Panc1 (cell line): ENCODE measurements around the gene FRY. TPM values are rescaled to one million over a fixed set of nuclear protein-coding genes. Genes with fewer than 3 reads are reported as not detected.

Experiments used
- ATAC-seq: fragments of 200-7000 bp; cut with Tn5 transposase; 2 replicates; pipeline ENCODE4 v1.9.1; 2020; ENCODE audit warnings: mild to moderate bottlenecking, moderate library complexity
- BruUV-seq: library from RNA; stranded (reverse); fragments of 400-500 nt; replicated peaks from 2 replicates; lab custom pipeline; 2021; lab: Mats Ljungman, UMichigan
- CTCF ChIA-PET: fragments of 300-600 bp; sonication (Branson Sonifier 250); formaldehyde crosslinking; loops from one replicate; lab custom pipeline; 2022; ENCODE audit warnings: antibody characterized with exemption; lab: Charles Lee
- POLR2A ChIA-PET: fragments of 300-600 bp; sonication (Branson Sonifier 250); formaldehyde crosslinking; loops from one replicate; lab custom pipeline; 2022; ENCODE audit warnings: antibody characterized with exemption; lab: Charles Lee
- DNase-seq: peaks from one replicate; pipeline ENCODE4 v3.0.0-alpha.2; 2010; ENCODE audit warnings: low read depth, low spot score
- H3K27ac ChIP-seq: 2 replicates; pipeline ENCODE4 v1.5.1; 2011; ENCODE audit warnings: mild to moderate bottlenecking, low read length, inconsistent platforms
- H3K27me3 ChIP-seq: fragments of 200-500 bp; sonication (Bioruptor generic); 2 replicates; pipeline ENCODE4 v1.6.0; 2014; ENCODE audit warnings: low read length, inconsistent platforms; ENCODE audit not compliant: control insufficient read depth, insufficient read depth
- H3K36me3 ChIP-seq: fragments of 200-500 bp; sonication (Bioruptor generic); 2 replicates; pipeline ENCODE4 v1.5.1; 2014; ENCODE audit warnings: inconsistent platforms, mild to moderate bottlenecking, low read length, moderate library complexity; ENCODE audit not compliant: control insufficient read depth, insufficient read depth
- H3K4me1 ChIP-seq: 2 replicates; pipeline ENCODE4 v1.5.1; 2011; ENCODE audit warnings: inconsistent platforms, mild to moderate bottlenecking, low read length, moderate library complexity; ENCODE audit not compliant: control insufficient read depth, insufficient read depth
- H3K4me3 ChIP-seq, 2 experiments: 2 replicates each; pipeline ENCODE4 v1.5.1; 2011 to 2012; ENCODE audit warnings: low read depth in 2 of 2, low read length in 2 of 2, mild to moderate bottlenecking in 2 of 2, inconsistent platforms in 1 of 2, moderate library complexity in 1 of 2
- H3K9me3 ChIP-seq: fragments of 200-500 bp; sonication (Bioruptor generic); 2 replicates; pipeline ENCODE4 v1.5.1; 2014; ENCODE audit warnings: low read depth, mild to moderate bottlenecking, inconsistent platforms, low read length, moderate library complexity; ENCODE audit not compliant: control insufficient read depth, insufficient read depth
- POLR2AphosphoS5 ChIP-seq: IDR thresholded peaks from 2 replicates; pipeline ENCODE4 v1.6.1; 2012; ENCODE audit warnings: mild to moderate bottlenecking, low read depth, low read length, moderate library complexity
- SIN3A ChIP-seq: IDR thresholded peaks from 2 replicates; pipeline ENCODE4 v1.6.1; 2012; ENCODE audit warnings: low read depth, mild to moderate bottlenecking, low read length, moderate library complexity, borderline replicate concordance; ENCODE audit not compliant: insufficient read depth
- TCF7L2 ChIP-seq: IDR thresholded peaks from 2 replicates; pipeline ENCODE4 v1.6.1; 2011; ENCODE audit warnings: mild to moderate bottlenecking, low read depth, low read length, inconsistent platforms
- in situ Hi-C: cut with HindIII; loops from 2 replicates; pipeline ENCODE4 v1.10.0; 2016; ENCODE audit warnings: low sequenced_read_pairs, low pct_unique_long_range_greater_than_20kb
- intact Hi-C: fragments of 100-400 bp; cut with micrococcal nuclease; formaldehyde crosslinking; loops from one replicate; pipeline ENCODE4 v1.10.0; 2022; ENCODE audit not compliant: unreplicated experiment
- total RNA-seq: library from RNA; stranded (reverse); gene quantifications from one replicate; pipeline ENCODE4 v1.2.1, GENCODE V29; 2021; ENCODE audit not compliant: unreplicated experiment
- TF ChIP-seq, protein P1 (sequence below), 2 experiments: IDR thresholded peaks; 2 replicates each; pipeline ENCODE4 v1.6.1; 2011 to 2012; ENCODE audit warnings: low read depth in 2 of 2, control low read depth in 1 of 2, low read length in 1 of 2, mild to moderate bottlenecking in 1 of 2, moderate library complexity in 1 of 2; ENCODE audit not compliant: insufficient read depth in 1 of 2
- TF ChIP-seq, protein P2 (sequence below): fragments of 450-650 bp; IDR thresholded peaks from 2 replicates; pipeline ENCODE4 v1.5.1; 2017; ENCODE audit warnings: mild to moderate bottlenecking

The FRY gene
- total RNA-seq, 1 experiment from 2014 or later = 0.18 TPM

DNA sequence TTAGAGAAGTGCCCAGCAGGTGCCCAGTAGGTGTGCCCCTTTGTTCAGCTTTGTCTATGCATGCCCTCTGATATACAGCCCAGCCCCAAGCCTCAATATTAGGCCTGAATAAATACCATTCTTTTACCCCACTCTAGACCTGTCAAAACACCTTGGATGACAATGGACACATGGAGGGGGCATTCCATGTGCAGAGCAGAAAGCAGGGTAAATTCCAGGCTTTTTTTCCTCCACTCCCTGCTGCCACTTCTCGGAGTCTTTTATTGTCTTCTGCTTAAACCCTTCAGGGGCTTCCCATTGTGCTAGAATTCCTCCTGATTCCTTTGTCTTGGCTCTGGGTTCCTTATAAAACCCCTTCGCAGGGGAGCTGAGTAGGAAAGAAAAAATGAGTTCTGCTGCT is 5.8 kb upstream of the FRY start:
- no peaks in the 10 kb centered on the region for H3K36me3 ChIP-seq
- intact Hi-C loops (loop anchor here (10.0 kb wide), 1 partner anchor 111 kb away; no protein-coding TSS in a partner anchor), in situ Hi-C loops (no loop called here)
- CTCF ChIA-PET = no interaction called here
- H3K4me3 ChIP-seq = no peak overlapping the region
- TF ChIP-seq, protein P1, sequence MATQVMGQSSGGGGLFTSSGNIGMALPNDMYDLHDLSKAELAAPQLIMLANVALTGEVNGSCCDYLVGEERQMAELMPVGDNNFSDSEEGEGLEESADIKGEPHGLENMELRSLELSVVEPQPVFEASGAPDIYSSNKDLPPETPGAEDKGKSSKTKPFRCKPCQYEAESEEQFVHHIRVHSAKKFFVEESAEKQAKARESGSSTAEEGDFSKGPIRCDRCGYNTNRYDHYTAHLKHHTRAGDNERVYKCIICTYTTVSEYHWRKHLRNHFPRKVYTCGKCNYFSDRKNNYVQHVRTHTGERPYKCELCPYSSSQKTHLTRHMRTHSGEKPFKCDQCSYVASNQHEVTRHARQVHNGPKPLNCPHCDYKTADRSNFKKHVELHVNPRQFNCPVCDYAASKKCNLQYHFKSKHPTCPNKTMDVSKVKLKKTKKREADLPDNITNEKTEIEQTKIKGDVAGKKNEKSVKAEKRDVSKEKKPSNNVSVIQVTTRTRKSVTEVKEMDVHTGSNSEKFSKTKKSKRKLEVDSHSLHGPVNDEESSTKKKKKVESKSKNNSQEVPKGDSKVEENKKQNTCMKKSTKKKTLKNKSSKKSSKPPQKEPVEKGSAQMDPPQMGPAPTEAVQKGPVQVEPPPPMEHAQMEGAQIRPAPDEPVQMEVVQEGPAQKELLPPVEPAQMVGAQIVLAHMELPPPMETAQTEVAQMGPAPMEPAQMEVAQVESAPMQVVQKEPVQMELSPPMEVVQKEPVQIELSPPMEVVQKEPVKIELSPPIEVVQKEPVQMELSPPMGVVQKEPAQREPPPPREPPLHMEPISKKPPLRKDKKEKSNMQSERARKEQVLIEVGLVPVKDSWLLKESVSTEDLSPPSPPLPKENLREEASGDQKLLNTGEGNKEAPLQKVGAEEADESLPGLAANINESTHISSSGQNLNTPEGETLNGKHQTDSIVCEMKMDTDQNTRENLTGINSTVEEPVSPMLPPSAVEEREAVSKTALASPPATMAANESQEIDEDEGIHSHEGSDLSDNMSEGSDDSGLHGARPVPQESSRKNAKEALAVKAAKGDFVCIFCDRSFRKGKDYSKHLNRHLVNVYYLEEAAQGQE (IDR thresholded peaks at IDR 0.05; ENCODE audit: insufficient read depth in 1 of 2, low read depth in 2 of 2, low read length in 1 of 2) = no peak
- TF ChIP-seq, protein P2, sequence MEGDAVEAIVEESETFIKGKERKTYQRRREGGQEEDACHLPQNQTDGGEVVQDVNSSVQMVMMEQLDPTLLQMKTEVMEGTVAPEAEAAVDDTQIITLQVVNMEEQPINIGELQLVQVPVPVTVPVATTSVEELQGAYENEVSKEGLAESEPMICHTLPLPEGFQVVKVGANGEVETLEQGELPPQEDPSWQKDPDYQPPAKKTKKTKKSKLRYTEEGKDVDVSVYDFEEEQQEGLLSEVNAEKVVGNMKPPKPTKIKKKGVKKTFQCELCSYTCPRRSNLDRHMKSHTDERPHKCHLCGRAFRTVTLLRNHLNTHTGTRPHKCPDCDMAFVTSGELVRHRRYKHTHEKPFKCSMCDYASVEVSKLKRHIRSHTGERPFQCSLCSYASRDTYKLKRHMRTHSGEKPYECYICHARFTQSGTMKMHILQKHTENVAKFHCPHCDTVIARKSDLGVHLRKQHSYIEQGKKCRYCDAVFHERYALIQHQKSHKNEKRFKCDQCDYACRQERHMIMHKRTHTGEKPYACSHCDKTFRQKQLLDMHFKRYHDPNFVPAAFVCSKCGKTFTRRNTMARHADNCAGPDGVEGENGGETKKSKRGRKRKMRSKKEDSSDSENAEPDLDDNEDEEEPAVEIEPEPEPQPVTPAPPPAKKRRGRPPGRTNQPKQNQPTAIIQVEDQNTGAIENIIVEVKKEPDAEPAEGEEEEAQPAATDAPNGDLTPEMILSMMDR = no peak
- TF ChIP-seq TCF7L2 (no peak), POLR2AphosphoS5 (no peak), SIN3A (no peak)
- H3K4me1 ChIP-seq = no peaks in the 10 kb centered on the region
- DNase-seq = no peak
- no peak for ATAC-seq
- POLR2A ChIA-PET = no interaction called here
- H3K27me3 ChIP-seq = no peaks in the 10 kb centered on the region
- no peaks in the 10 kb centered on the region for H3K9me3 ChIP-seq
- no TSS peak for BruUV-seq
- no peak overlapping the region for H3K27ac ChIP-seq

DNA sequence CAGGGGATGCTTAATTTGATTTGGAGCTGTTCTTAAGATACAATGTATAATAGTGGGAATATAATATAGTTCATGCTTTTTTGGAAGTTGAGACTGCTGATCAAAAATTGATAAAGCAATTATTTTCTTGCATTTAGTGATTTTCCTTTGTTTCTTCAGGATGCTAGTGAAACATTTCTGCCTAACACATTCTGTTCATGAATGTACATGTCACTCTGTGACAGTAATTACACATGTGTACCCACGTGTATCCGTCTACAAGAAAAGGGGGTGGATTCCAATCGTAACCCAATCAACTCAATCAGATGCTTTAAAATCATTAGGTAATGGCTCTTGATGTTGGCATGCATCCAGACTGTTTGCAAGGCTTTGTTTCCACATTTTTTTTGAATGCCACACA is 5.0 kb upstream of the FRY start:
- no TSS peak for BruUV-seq
- TF ChIP-seq POLR2AphosphoS5 (no peak), TCF7L2 (no peak), SIN3A (no peak)
- TF ChIP-seq, protein P1 (IDR thresholded peaks at IDR 0.05; ENCODE audit: insufficient read depth in 1 of 2, low read depth in 2 of 2, low read length in 1 of 2) = no peak
- TF ChIP-seq, protein P2 = no peak
- intact Hi-C loops = loop anchor here (10.0 kb wide), 1 partner anchor 112 kb away; no protein-coding TSS in a partner anchor
- Histone ChIP-seq H3K9me3 (no peaks in the 10 kb centered on the region), H3K36me3 (no peaks in the 10 kb centered on the region), H3K27me3 (no peaks in the 10 kb centered on the region), H3K27ac (no peak overlapping the region), H3K4me3 (no peak overlapping the region), H3K4me1 (no peaks in the 10 kb centered on the region)
- ChIA-PET CTCF (no interaction called here), POLR2A (no interaction called here)
- in situ Hi-C loops = no loop called here
- DNase-seq (no peak), ATAC-seq (no peak)
